Neural cell (in vitro differentiated cells): ENCODE data around the gene ISCA2.

Experiments
- EZH2 ChIP-seq: fragments of 200-600, 300-800 bp; shearing (Covaris generic), sonication (generic); IDR thresholded peaks from 2 replicates; pipeline ENCODE4 v1.6.1; 2014; ENCODE audit warnings: antibody characterized with exemption, low read length, borderline replicate concordance, mild to moderate bottlenecking; ENCODE audit not compliant: insufficient read depth, poor library complexity, severe bottlenecking
- TF ChIP-seq, protein P1 (sequence below): fragments of 450-650 bp; IDR thresholded peaks from 2 replicates; pipeline ENCODE4 v1.5.1; 2014; ENCODE audit warnings: antibody characterized with exemption, mild to moderate bottlenecking, moderate library complexity; ENCODE audit not compliant: poor library complexity, severe bottlenecking

DNA sequence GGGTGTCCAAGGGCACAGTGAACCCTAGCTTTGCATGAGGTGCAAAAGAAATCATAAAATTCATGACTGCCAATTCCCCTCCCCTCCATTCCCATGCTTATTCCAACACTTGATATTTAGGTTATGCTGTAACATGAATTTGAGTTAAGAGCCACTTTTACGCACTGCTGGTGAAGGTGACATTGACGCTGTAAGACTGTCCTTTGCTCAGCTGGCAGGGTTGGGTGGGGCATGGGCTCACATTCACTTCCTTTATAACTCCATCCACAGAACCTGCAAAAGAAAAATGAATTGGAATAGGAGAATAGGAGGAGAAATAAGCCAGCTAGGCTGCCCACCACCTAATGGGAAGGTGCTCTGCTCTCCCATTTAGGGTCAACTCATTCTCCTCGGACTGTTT is 7.4 kb upstream of the ISCA2 start:
- TF ChIP-seq, protein P1, sequence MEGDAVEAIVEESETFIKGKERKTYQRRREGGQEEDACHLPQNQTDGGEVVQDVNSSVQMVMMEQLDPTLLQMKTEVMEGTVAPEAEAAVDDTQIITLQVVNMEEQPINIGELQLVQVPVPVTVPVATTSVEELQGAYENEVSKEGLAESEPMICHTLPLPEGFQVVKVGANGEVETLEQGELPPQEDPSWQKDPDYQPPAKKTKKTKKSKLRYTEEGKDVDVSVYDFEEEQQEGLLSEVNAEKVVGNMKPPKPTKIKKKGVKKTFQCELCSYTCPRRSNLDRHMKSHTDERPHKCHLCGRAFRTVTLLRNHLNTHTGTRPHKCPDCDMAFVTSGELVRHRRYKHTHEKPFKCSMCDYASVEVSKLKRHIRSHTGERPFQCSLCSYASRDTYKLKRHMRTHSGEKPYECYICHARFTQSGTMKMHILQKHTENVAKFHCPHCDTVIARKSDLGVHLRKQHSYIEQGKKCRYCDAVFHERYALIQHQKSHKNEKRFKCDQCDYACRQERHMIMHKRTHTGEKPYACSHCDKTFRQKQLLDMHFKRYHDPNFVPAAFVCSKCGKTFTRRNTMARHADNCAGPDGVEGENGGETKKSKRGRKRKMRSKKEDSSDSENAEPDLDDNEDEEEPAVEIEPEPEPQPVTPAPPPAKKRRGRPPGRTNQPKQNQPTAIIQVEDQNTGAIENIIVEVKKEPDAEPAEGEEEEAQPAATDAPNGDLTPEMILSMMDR, result no peak
- no peak for TF ChIP-seq EZH2
